ENCODE data around the gene PBX1. TPM values are rescaled to one million over a fixed set of nuclear protein-coding genes. Genes with fewer than 3 reads are reported as not detected.
A peak's percentile ranks its signal among the peaks of the same experiment; 100 is the strongest.

PBX1 gene
- total and polyA plus RNA-seq, 2 experiments from 2014 or later = 40.0 to 104 TPM

DNA sequence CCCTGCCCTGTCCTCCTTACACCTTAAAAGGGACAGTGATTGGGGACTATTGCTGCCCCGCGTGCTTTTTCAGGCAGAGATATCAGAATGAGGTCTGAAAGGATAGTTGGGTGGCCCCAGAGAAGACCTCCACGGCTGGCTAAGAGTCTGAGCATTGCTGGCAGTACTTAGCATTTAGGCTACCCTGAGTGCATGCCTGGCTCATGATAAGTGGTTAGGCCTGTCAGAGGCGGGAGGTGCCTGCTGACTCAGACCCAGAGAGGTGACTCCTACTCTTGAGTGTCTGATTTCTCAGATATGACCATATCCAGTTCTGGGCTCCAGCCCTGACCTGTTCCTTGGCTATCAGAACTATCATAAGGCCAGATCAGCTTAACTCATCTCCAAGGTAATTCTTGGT, 213.7 kb downstream of the PBX1 start:
- Histone ChIP-seq H3K4me1 (ENCODE audit: insufficient read depth) (peaks cover 51% of the 10 kb centered on the region), H3K4me3 (no peak overlapping the region), H3K9me2 (ENCODE audit: insufficient read depth) (no peaks in the 10 kb centered on the region), H3K27ac (ENCODE audit: low read depth) (peak overlapping the region; percentile 48), H4K20me1 (replicated peaks; ENCODE audit: insufficient read depth) (peaks cover 6% of the 10 kb centered on the region; the same call in 1 of the 2 replicates), H3K79me2 (replicated peaks; ENCODE audit: insufficient read depth) (peaks cover 84% of the 10 kb centered on the region), H2AFZ (no peak overlapping the region), H3K27me3 (ENCODE audit: insufficient read depth) (no peaks in the 10 kb centered on the region), H3F3A (replicated peaks; ENCODE audit: low read depth) (no peaks in the 10 kb centered on the region), H3K36me3 (ENCODE audit: insufficient read depth) (no peaks in the 10 kb centered on the region), H3K4me2 (no peak overlapping the region)
- H3K9me3 Mint-ChIP-seq = no peaks in the 10 kb centered on the region
- peaks cover 11% of the 10 kb centered on the region for H3K27me3 Mint-ChIP-seq (ENCODE audit: insufficient read depth, low read depth, poor library complexity)
- TF ChIP-seq JUNB (IDR thresholded peaks at IDR 0.05; ENCODE audit: unreplicated experiment) = no peak
- TF ChIP-seq, protein P1, sequence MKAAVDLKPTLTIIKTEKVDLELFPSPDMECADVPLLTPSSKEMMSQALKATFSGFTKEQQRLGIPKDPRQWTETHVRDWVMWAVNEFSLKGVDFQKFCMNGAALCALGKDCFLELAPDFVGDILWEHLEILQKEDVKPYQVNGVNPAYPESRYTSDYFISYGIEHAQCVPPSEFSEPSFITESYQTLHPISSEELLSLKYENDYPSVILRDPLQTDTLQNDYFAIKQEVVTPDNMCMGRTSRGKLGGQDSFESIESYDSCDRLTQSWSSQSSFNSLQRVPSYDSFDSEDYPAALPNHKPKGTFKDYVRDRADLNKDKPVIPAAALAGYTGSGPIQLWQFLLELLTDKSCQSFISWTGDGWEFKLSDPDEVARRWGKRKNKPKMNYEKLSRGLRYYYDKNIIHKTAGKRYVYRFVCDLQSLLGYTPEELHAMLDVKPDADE (IDR thresholded peaks at IDR 0.05) = no peak
- TF ChIP-seq, protein P2, sequence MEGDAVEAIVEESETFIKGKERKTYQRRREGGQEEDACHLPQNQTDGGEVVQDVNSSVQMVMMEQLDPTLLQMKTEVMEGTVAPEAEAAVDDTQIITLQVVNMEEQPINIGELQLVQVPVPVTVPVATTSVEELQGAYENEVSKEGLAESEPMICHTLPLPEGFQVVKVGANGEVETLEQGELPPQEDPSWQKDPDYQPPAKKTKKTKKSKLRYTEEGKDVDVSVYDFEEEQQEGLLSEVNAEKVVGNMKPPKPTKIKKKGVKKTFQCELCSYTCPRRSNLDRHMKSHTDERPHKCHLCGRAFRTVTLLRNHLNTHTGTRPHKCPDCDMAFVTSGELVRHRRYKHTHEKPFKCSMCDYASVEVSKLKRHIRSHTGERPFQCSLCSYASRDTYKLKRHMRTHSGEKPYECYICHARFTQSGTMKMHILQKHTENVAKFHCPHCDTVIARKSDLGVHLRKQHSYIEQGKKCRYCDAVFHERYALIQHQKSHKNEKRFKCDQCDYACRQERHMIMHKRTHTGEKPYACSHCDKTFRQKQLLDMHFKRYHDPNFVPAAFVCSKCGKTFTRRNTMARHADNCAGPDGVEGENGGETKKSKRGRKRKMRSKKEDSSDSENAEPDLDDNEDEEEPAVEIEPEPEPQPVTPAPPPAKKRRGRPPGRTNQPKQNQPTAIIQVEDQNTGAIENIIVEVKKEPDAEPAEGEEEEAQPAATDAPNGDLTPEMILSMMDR (conservative IDR thresholded peaks at IDR 0.05; ENCODE audit: low read depth in 2 of 2) = no peak
- no peak for TF ChIP-seq POLR2AphosphoS5 (IDR thresholded peaks at IDR 0.05; ENCODE audit: low read depth)
- no peak for TF ChIP-seq ZNF114 (CRISPR knock-in tag; IDR thresholded peaks at IDR 0.05)
- H3K27ac Mint-ChIP-seq = peak overlapping the region; percentile 59
- ATAC-seq = peak; percentile 62
- DNase-seq (ENCODE audit: low spot score) = no peak
- H3K4me3 Mint-ChIP-seq = no peak overlapping the region
- H3K4me1 Mint-ChIP-seq = peaks cover 67% of the 10 kb centered on the region
- peaks cover 6% of the 10 kb centered on the region; the same call in 2 of the 3 replicates for H3K36me3 Mint-ChIP-seq (ENCODE audit: low read depth)

DNA sequence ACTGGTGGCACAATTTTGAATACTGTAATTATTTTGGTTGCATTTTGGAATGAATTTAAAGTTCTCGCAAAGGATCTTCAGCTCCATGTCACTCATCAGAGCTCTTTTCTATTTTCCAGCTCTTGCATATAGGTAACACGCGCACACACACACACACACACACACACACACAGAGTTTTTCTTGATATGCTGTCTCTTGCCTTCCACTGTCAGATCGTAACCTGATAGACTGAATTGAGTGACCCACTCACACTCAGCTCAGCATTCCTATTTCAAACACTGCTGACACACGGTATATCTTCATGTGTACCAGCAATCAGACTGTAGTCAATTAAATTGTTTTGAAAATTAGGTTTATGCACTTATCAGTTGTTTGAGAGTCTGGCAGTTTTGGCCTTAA, 214.1 kb downstream of the PBX1 start:
- Histone ChIP-seq H4K20me1 (replicated peaks; ENCODE audit: insufficient read depth) (peaks cover 6% of the 10 kb centered on the region; the same call in 1 of the 2 replicates), H3K9me2 (ENCODE audit: insufficient read depth) (no peaks in the 10 kb centered on the region), H3K27ac (ENCODE audit: low read depth) (no peak overlapping the region; the same call in 1 of the 2 replicates), H3K4me2 (no peak overlapping the region), H3K4me3 (no peak overlapping the region), H3F3A (replicated peaks; ENCODE audit: low read depth) (no peaks in the 10 kb centered on the region), H3K79me2 (replicated peaks; ENCODE audit: insufficient read depth) (peaks cover 84% of the 10 kb centered on the region), H3K27me3 (ENCODE audit: insufficient read depth) (no peaks in the 10 kb centered on the region), H2AFZ (no peak overlapping the region), H3K36me3 (ENCODE audit: insufficient read depth) (no peaks in the 10 kb centered on the region), H3K4me1 (ENCODE audit: insufficient read depth) (peaks cover 51% of the 10 kb centered on the region)
- H3K27ac Mint-ChIP-seq = peak overlapping the region; percentile 59
- no peak overlapping the region for H3K4me3 Mint-ChIP-seq
- H3K4me1 Mint-ChIP-seq = peaks cover 67% of the 10 kb centered on the region
- H3K36me3 Mint-ChIP-seq (ENCODE audit: low read depth) = peaks cover 6% of the 10 kb centered on the region; the same call in 2 of the 3 replicates
- H3K9me3 Mint-ChIP-seq = no peaks in the 10 kb centered on the region
- ATAC-seq (no peak), DNase-seq (ENCODE audit: low spot score) (no peak)
- H3K27me3 Mint-ChIP-seq (ENCODE audit: insufficient read depth, low read depth, poor library complexity) = peaks cover 11% of the 10 kb centered on the region
- TF ChIP-seq STAT1 (IDR thresholded peaks at IDR 0.05; ENCODE audit: unreplicated experiment) (no peak), POLR2AphosphoS5 (IDR thresholded peaks at IDR 0.05; ENCODE audit: low read depth) (no peak), NANOG (IDR thresholded peaks at IDR 0.05; ENCODE audit: borderline replicate concordance) (no peak), CREB1 (CRISPR knock-in tag; IDR thresholded peaks at IDR 0.05; ENCODE audit: low read depth) (no peak), ZNF331 (CRISPR knock-in tag; IDR thresholded peaks at IDR 0.05; ENCODE audit: low read depth) (no peak), ZNF114 (CRISPR knock-in tag; IDR thresholded peaks at IDR 0.05) (no peak)

Data from GM23338 (cell line).